Measurements from ENCODE around the gene KIF21B.

GRCh38 chr1:200998323-200998722 is 25.2 kb downstream of the KIF21B start:
- no peak for TF ChIP-seq FOXK2 (IDR thresholded peaks at IDR 0.05)
- TF ChIP-seq BHLHE40 (IDR thresholded peaks at IDR 0.05; ENCODE audit: borderline replicate concordance), result no peak
- no peak for TF ChIP-seq TARDBP (IDR thresholded peaks at IDR 0.05)

Data from HEK293T (cell line).